Pancreas (tissue), 10 donors: ENCODE results near the gene OCRL. TPM values are rescaled to one million over a fixed set of nuclear protein-coding genes. Genes with fewer than 3 reads are reported as not detected.
A peak's percentile ranks its signal among the peaks of the same experiment; 100 is the strongest.

Source experiments
- ATAC-seq, 4 donors: fragments of 200-7000 bp; cut with Tn5 transposase; one replicate each; pipeline versions ENCODE4 v1.8.0 to v1.9.1; 2020; ENCODE audit warnings: mild to moderate bottlenecking in 4 of 4, moderate library complexity in 4 of 4
- DNase-seq, 6 donors: peaks; one replicate each; pipeline ENCODE4 v3.0.0-alpha.2; 2020
- FAIRE-seq: peaks from 2 replicates; lab custom pipeline; 2012; peaks lifted over from hg19 to GRCh38; lab: Jason Lieb, UNC
- H3K27ac ChIP-seq, 4 donors: fragments of 200-600 bp; sonication (generic); 1 replicate in 3 of 4; 2 replicates in 1 of 4; pipeline versions ENCODE4 v1.5.0 to v1.8.0; 2020
- H3K27me3 ChIP-seq, 4 donors: fragments of 200-600 bp; one replicate each; pipeline ENCODE4 v1.8.0; 2021
- H3K36me3 ChIP-seq, 3 donors: fragments of 200-600 bp; sonication (generic) in 1 of 3; one replicate each; pipeline versions ENCODE4 v1.5.0 to v1.8.0; 2020 to 2021
- H3K4me1 ChIP-seq, 3 donors: fragments of 200-600 bp; one replicate each; pipeline ENCODE4 v1.8.0; 2021
- H3K4me3 ChIP-seq, 4 donors: fragments of 200-600 bp; sonication (generic) in 2 of 4; one replicate each; pipeline versions ENCODE4 v1.5.0 to v1.8.0; 2020 to 2021
- H3K9me3 ChIP-seq, 4 donors: fragments of 200-600 bp; one replicate each; pipeline ENCODE4 v1.8.0; 2021
- CTCF ChIP-seq, 4 donors: fragments of 200-600 bp; sonication (generic) in 3 of 4; IDR thresholded peaks; one replicate each; pipeline versions ENCODE4 v1.5.0 to v1.8.0; 2021; ENCODE audit warnings: antibody characterized with exemption in 4 of 4
- WGBS, 2 donors: extraction: QIAGEN DNeasy Blood & Tissue Kit; methylation state at CpG; one replicate each; pipeline ENCODE4 v1.1.7; 2013; 5-methylcytosine and 5-hydroxymethylcytosine counted together
- intact Hi-C, 3 donors: fragments of 100-400 bp; cut with DNase I; formaldehyde crosslinking; loops; one replicate each; pipeline versions ENCODE4 v1.11.1 to v1.14.2; 2022
- polyA plus RNA-seq, 2 donors: library from polyadenylated mRNA; stranded (reverse); fragments of 200-250 nt; gene quantifications; one replicate each; pipeline ENCODE4 v1.2.3, GENCODE V29; 2013
- total RNA-seq, 6 donors: library from RNA; stranded (reverse); fragmentation: NEBNext Ultra II Directional in 4 of 6; extraction: Animal tissue kit (Norgen Biotek cat#: 25700) in 4 of 6; gene quantifications; one replicate each; pipeline versions ENCODE4 v1.2.1 to v1.2.4, GENCODE V29; 2021 to 2023
- donor health status: healthy with polysubstance abuse.
- donor health status: DM: no; HTN: no; CAD: no; lungs with moderate emphysema.
- donor health status: DM: no; HTN: no; CAD: no.
- donor health status: control.
- donor health status: control.
- donor health status: Bipolar disorder and iron deficiency.
- donor health status: DM: yes; HTN: yes; CAD: no.
- donor health status: DM: no; HTN: no; CAD: no.
- donor health status: DM: no; HTN: no; CAD: no.
- donor health status: DM: yes; HTN: yes; CAD: no.

OCRL gene
- total and polyA plus RNA-seq, 8 donors, result 6.9 to 16.2 (median 9.7) TPM

- WGBS, 2 donors, result 70 to 80% methylated on average over 6 of the region's 6 CpGs
- FAIRE-seq (no peak), ATAC-seq (no peak), DNase-seq (no peak)
- peaks cover 0 to 8% (median 1%) of the 10 kb centered on the region in 4 donors for H3K27me3 ChIP-seq
- H3K4me3 ChIP-seq, result no peak overlapping the region
- H3K36me3 ChIP-seq, result no peaks in the 10 kb centered on the region
- H3K9me3 ChIP-seq, result no peaks in the 10 kb centered on the region
- intact Hi-C loops, result loop anchor here in 1 of 3 donors (5.0 kb wide), 1 partner anchor 865 kb away; no protein-coding TSS in a partner anchor
- no peaks in the 10 kb centered on the region for H3K4me1 ChIP-seq
- H3K27ac ChIP-seq, result no peak overlapping the region
- no peak for TF ChIP-seq CTCF (IDR thresholded peaks at IDR 0.05)
These were observed 77.4 kb downstream of the OCRL start for GRCh38 chrX:129617420-129617819.

- H3K4me1 ChIP-seq, result no peaks in the 10 kb centered on the region
- H3K4me3 ChIP-seq, result no peak overlapping the region
- ATAC-seq (peak in 3 of 4 donors; percentile 42 to 81 (median 69)), DNase-seq (peak in 3 of 6 donors; percentile 19 to 54 (median 32)), FAIRE-seq (no peak)
- TF ChIP-seq CTCF (IDR thresholded peaks at IDR 0.05), result no peak
- H3K36me3 ChIP-seq, result no peaks in the 10 kb centered on the region
- intact Hi-C loops, result loop anchor here in 1 of 3 donors (5.0 kb wide), 1 partner anchor 863 kb away; no protein-coding TSS in a partner anchor
- H3K27me3 ChIP-seq, result peaks cover 0 to 4% (median 1%) of the 10 kb centered on the region in 4 donors
- no peaks in the 10 kb centered on the region for H3K9me3 ChIP-seq
- WGBS, 2 donors, result 46 to 51% methylated on average over 4 of the region's 4 CpGs
- no peak overlapping the region for H3K27ac ChIP-seq
These were observed 78.9 kb downstream of the OCRL start for GRCh38 chrX:129618997-129619396.

- intact Hi-C loops, result no loop called here
- no peak for TF ChIP-seq CTCF (IDR thresholded peaks at IDR 0.05)
- Histone ChIP-seq H3K4me3 (no peak overlapping the region), H3K36me3 (no peaks in the 10 kb centered on the region), H3K9me3 (no peaks in the 10 kb centered on the region), H3K27ac (no peak overlapping the region), H3K4me1 (no peaks in the 10 kb centered on the region), H3K27me3 (peaks cover 0 to 4% (median 1%) of the 10 kb centered on the region in 4 donors)
- DNase-seq (no peak), FAIRE-seq (no peak), ATAC-seq (no peak)
- WGBS, 2 donors, result 78 to 86% methylated on average over 10 of the region's 10 CpGs
These were observed 82.8 kb downstream of the OCRL start for GRCh38 chrX:129622757-129623301.

GRCh38 chrX:129626026-129626425, 86.0 kb downstream of the OCRL start:
- ATAC-seq (no peak), DNase-seq (no peak), FAIRE-seq (no peak)
- Histone ChIP-seq H3K4me3 (no peak overlapping the region), H3K4me1 (no peaks in the 10 kb centered on the region), H3K36me3 (no peaks in the 10 kb centered on the region), H3K9me3 (no peaks in the 10 kb centered on the region), H3K27ac (no peak overlapping the region), H3K27me3 (peaks cover 0 to 4% (median 1%) of the 10 kb centered on the region in 4 donors)
- TF ChIP-seq CTCF (IDR thresholded peaks at IDR 0.05), result no peak
- WGBS, 2 donors, result 54 to 55% methylated on average over 3 of the region's 3 CpGs
- intact Hi-C loops, result no loop called here

GRCh38 chrX:129629837-129630236, 89.8 kb downstream of the OCRL start:
- Histone ChIP-seq H3K27me3 (no peaks in the 10 kb centered on the region), H3K4me1 (no peaks in the 10 kb centered on the region), H3K27ac (no peak overlapping the region), H3K9me3 (no peaks in the 10 kb centered on the region), H3K36me3 (no peaks in the 10 kb centered on the region), H3K4me3 (no peak overlapping the region)
- DNase-seq (no peak), ATAC-seq (no peak), FAIRE-seq (no peak)
- 80% methylated on average over 7 of the region's 7 CpGs for WGBS, 2 donors
- intact Hi-C loops, result loop anchor here in 1 of 3 donors (10.0 kb wide), 1 partner anchor 95 kb away; no protein-coding TSS in a partner anchor
- no peak for TF ChIP-seq CTCF (IDR thresholded peaks at IDR 0.05)
